ENCODE results near the gene CA5B.
"Not testable (repeated sequence)": the region's sequence is repeated elsewhere in the genome, so short reads cannot be mapped to it uniquely, and the experiment has no call there.

Gene CA5B

DNA sequence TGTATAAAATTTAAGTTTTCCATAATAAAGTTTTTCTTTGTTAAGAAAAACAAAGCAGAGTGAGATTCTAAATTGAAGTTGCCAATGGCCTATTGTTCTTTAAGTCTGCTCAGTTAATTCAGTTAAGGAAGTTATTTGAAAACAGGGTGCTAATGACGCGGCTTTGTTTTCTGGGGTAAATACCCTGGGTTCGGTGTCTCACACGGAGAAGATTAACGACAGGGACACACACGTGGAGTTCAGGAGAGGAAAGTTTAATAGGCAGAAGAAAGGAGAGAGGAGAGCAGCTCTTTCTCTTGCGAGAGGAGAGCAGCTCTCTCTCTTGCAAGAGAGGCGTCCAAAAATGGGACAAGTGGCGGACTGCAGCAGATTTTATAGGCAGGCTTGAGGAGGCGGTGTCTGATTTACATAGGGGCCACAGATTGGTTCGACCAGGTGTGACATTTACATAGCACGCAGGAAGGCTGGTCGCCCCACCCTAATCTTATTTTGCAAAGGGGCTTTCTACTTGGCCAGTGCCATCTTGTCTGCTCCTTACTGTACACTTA lies 9.6 kb downstream of the CA5B start:
- no peak for DNase-seq (ENCODE audit: low read depth, low spot score)

DNA sequence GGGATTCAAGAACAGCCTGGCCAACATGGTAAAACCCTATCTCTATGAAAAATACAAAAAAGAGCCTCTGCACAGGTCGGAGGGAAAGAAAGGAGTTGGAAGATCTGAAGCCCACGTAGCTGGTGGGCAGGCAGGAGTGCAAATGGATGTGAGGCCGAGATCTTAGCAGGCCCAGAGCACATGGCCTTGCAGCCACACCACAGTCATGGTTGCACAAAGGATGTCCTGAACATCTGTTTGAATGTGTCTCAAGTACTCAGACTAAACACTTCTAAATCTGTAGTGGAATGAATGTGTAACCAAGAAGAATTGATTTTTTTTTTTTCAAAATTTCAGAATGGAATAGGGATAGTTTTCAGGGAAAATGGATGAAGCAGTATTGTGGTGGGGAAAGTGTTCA lies 10.8 kb downstream of the CA5B start:
- DNase-seq (ENCODE audit: low read depth, low spot score), result no peak

DNA sequence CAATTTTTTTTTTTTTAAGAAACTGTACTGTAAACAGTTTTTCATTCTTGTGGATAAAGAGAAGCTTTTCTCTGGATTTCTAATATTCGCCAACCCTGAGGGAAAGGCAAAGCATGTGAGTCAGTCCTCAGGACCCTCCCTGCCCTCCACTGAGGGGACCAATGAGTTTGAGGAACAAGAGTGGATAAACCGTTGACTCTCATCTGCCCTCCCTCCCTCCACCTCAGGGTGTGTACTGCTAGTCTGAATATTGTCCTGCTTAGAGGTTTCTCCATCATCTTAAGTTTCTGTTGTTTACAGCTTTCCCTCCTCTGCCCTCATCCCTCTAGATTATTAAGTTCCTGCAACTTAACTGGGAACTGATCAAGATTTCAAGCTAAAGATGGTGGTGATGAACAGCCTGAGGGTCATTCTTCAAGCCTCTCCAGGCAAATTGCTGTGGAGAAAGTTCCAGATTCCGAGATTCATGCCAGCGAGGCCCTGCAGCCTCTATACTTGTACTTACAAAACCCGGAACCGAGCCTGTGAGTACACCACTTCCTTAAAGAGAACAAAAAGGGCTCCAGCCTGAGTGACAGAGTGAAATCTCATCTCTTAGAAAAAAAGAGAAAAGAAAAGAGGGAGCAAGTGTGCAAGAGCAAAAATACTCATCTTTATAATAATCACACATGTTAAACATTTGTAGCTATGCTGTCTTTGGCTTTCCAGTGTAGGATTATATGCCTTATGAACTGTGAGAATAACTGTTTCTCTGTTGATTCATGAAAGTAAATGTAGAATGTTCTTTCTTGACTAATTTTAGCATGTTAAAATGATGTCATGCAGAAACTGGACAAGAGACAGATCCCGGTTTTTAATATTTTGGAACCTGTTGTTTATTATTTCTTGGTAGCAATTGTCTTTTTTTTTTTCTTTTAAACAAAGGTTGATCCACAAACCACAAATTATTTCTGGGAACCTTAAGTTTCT lies 11.9 kb downstream of the CA5B start:
- no peak for DNase-seq (ENCODE audit: low read depth, low spot score)

DNA sequence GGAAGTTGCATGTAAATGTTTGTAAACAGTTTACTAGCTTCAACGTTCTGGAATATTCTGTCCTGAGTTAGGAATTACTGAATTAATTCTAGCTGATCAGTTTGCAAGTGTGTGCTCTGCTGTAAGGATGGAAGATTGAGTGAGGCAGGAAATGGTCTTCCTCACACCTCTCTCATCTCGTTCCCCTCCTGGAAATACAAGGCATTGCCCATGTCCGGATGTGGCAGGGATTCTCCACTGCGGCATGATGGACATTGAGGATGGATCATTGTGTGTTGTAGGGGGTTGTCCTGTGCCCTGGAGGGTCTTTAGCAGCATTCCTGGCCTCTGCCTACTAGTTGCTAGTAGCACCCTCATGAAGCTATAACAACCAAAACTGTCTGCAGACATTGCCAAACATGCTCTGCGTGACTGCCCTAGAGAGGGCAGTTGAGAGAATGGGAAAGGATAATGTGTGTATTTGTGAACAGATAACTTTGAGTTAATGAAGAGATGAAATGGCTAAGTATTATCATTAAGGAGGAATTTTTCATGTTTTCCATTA lies 12.6 kb downstream of the CA5B start:
- no peak for DNase-seq (ENCODE audit: low read depth, low spot score)

DNA sequence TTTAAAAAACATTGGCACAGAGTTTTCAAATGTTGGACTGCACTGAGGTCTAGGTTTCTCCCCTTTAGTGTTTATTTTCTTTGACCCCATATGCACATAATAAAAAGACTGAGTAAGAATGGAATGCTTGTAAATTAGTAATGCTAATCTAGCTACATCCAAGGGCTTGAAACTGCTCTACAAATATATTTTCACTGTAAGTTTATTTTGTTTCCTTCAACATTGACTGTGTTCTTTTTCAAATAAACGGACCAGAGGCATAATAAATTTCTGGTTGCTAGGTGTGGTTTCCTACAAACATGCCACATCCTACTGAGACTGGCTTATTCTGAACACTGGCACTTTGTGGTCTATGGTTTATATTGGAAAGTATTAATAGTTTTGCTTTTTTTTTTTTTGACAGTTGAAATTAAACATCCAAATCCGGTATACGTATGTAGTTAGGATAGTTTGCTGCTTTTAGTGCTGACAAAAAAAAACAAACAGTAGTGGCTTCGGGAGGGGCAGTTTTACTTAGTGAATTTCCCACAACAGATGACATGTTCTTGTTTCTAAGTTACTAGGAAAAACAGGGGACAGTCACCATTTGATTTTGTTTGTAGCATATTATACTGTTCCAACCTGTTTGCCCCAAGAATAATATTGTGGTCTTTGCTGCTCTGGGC lies 13.2 kb downstream of the CA5B start:
- DNase-seq (ENCODE audit: low read depth, low spot score), result no peak

DNA sequence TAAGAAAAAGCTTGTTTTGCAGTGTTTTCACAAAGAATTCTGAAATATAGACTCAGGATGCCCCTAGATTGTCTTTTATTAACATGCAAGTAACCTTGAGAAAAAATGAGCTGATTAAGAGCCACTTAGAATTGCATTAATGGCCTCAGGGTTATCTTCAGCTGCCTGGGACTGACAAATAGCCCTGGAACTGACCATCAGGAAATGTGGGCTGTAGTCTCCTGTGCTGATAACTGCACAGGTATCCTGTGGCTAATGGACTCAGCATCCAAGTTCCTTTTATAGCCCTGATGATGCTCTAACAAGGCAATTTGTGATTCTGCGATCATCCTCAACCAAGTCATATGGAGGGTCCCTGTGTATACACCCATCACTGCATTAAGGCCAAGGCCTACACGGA lies 17.0 kb downstream of the CA5B start:
- no peak for DNase-seq (ENCODE audit: low read depth, low spot score)

DNA sequence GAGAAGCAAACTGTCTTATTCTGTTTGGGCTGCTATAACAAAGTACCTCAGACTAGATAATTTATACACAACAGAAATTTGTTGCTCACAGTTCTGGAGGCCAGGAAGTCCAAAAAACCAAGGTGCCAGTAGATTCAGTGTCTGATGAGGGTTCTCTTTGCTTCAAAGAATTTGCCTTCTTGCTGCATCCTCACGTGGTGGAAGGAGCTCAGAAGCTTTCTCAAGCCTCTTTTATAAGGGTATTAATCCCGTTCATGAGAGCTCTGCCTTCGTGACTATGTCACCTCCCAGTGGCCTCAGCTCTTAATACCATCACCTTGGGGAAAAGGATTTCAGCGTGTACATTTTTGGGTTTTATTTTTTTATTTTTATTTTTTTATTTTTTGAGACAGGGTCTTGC lies 20.1 kb downstream of the CA5B start:
- no peak for DNase-seq (ENCODE audit: low read depth, low spot score)

DNA sequence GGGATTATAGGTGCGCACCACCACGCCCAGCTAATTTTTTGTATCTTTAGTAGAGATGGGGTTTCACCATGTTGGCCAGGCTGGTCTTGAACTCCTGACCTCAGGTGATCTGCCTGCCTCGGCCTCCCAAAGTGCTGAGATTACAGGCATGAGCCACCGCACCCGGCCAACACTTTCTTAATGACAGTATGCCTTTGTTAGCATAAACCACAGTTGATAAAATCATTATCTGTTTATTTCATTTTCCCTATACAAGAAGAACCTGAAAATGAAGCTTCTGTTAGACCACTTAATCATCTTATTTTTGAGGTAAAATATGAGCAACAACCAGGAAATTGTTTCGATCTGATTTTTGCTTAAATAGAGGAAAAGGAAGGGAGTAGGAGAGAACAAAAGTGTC lies 21.8 kb downstream of the CA5B start:
- DNase-seq (ENCODE audit: low read depth, low spot score), result not testable (repeated sequence)

DNA sequence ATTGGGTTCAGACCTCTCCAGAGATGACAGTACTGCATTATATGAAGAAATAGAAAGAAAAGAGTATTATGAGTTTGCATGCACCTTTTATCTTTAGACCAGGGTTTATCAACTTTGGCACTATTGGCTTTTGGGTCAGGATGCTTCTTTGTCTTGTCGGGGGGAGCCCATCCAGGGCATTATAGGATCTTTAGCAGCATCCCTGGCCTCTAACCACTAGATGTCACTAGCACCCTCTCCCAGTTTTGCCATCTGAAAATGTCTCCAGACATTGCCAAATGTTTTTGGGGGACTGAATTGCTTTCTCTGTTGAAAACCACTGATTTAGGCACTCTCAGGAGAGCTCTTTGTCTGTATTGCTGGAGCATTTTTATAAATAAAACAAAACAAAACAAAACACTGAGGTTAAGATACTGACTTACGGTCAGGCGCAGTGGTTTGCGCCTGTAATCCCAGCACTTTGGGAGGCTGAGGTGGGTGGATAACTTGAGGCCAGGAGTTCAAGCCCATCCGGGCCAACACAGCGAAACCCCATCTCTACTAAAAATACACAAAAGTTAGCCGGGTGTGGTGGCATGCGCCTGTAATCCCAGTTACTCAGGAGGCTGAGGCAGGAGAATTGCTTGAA lies 23.6 kb downstream of the CA5B start:
- no peak for DNase-seq (ENCODE audit: low read depth, low spot score)

DNA sequence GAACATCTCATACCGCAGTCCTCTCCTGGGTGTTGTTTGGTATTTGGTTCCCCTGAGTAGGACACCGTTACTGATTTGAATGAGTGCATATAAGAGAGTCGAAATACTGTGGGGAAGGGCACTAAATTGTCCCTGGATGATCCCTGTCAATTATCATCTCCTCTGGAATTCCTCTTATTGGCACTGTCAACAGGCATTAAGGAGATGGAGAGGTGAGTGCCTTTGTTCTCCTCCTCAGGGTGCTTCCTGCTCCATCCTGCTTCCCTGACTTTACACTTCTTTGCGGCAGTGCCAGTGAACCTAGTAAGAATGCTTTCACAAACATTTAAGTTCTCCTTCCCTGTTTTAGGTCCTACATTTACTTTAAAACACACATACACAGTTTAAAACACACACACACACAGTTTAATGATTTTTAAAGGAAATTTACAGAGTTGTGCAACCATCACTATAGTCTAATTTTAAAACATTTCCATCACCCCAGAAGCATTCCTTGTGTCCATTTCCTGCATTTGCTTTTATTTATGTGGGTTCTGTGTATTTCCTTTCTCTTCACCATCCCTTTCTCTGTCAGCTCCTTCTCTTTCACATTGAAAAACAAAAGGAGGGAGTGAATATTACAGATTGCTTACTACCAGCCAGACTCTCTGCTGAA lies 31.4 kb downstream of the CA5B start:
- DNase-seq (ENCODE audit: low read depth, low spot score), result no peak

DNA sequence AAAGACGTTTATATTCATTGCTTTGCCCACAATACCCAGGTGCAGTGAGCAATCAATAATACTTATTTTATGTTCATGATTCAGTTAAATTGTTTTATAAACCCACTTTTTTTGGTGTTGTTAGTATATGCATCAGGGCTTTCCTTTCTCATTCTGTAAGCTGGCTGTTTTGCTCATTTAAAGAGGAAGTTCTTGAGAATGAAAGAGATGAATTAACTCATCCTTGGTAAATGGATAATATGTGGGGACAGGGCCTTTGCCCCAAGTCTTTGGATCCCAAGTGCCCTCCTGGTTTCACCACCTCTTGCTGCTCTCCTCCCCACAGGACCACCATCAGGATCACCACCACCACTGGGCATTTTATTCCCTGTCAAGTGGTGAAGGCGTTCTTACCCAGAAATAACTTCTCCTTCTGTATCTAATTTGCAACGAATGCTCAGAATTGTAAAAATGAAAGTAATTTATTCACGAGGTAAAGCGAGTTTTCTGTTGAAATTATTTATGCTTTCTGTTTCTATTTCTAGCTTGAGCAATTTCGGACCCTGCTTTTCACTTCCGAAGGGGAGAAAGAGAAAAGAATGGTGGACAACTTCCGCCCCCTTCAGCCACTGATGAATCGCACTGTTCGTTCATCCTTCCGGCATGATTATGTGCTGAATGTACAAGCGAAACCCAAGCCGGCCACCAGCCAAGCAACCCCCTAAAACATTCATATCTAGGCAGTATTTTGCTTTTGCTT lies 44.1 kb downstream of the CA5B start:
- no peak for DNase-seq (ENCODE audit: low read depth, low spot score)

DNA sequence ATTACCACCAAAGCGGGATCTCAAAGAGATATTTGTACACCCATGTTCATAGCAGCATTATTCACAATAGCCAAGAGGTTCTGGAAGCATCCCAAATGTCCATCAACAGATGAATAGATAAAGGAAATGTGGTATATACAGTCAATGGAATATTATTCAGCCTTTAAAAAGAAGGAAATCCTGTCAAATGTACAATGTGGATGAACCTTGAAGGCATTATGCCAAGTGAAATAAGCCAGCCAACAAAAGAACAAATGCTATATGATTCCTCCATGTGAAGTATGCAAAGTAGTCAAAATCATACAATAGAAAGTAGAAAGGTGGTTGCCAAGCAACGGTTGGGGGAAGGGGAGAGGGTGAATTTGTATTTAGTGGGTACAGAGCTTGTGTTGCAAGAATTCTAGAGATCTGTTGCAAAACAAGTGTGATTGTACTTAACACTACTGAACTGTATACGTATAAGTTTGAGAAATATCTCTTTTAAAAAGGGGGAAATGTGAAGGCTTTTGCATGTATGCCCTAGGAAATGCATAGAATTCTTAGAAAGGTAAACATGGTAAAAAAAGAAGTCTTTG lies 47.2 kb downstream of the CA5B start:
- DNase-seq (ENCODE audit: low read depth, low spot score), result no peak

DNA sequence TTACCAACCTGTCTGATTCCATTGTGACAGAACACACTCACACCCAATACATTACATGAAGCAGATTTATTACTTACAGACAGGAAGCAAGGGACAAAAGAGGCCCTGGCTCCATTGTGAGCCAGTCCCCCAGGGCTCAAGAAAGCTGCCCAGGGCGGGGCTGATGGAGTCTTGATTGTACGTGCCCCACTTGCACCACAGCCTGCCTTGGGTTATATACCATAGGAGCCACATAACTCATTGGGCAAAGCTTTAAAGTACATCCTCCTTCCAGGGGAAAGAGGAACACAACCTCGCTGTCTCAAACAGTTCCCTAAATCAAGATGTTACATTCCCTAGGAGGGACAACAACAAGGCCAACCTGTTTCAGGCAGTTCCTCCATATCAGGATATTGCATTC lies 48.8 kb downstream of the CA5B start:
- no peak for DNase-seq (ENCODE audit: low read depth, low spot score)

DNA sequence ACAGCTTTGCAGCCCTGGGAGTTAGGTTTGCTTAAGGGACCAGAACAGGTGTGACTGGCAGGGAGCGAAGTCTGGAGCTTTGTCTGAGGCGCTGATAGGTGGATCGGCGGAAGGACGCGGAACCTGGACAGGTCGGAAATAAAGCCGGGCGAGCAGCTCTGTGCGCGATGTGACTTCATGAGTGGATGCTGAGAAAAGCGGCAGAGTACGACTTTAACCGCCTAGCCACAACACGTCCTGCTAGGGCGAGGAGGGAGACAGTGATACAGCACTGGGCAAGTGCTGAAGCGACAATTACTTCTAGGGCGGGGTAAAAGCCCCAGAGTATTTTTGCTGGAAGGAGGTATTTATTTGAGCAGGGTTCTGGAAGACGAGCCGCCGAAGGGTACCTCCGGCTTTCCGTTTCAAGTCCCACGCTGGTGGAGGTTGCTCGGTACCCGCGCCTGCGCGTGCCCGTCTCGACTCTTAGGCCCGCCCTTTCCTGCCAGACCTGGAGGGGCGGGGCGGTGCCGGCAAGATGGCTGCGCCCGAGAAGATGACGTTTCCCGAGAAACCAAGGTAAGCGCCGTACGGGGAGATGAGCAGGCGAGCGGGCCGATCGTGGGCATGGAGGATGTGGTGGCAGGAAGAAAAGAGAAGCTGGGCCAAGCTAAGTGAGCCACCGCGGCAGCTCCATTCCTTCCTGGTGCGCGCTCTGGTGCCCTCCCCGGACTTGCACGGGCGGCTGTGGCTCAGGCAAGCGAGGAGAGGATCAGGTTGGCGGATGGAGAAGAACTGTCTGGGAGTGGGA lies 52.1 kb downstream of the CA5B start, which contains the start of gene ZRSR2:
ZRSR2 (plus strand) TSS at position 506 of the 790 bp plus-strand sequence; CDS start at position 518, 12 bp downstream.
- DNase-seq (ENCODE audit: low read depth, low spot score), result peak; percentile 44

DNA sequence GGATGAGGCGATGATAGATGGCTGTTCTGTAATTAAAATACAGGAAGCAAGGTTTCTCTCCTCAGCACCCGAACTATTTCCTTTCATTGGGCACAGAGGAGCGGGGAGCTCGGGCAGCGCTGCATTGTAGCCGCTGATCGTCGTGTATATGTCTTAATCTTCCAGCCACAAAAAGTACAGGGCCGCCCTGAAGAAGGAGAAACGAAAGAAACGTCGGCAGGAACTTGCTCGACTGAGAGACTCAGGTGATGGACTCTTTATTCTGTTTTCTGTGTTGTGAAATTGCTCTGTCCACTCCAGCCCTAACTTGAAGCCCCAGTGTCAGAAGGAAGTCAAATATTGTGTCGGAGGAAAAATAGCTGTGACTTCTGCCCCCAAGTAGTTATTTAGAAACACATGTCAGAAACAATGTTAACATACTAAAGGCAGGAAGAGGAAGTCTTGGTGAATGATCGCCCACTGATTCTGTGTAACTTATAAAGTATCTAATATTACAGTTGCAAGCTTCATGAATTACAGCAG lies 52.8 kb downstream of the CA5B start:
- peak; percentile 1 for DNase-seq (ENCODE audit: low read depth, low spot score)

DNA sequence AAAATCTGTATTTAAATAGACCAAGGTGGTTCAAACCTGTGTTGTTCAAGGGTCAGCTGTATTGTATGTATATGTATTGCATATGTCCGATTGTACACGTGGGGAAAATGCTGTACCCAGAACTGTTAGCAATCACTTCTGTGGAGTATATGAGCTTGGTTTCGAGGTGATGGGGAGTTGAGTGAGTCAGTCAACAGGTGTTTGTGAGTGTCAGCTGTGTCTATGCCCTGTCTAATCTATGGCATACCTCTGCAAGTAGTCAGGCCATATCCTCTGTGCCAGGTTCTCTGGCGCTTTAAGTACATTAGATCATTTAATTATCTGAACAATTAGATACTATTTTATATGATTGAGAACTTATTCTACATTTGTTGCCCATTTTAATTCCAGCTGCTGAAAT lies 59.6 kb downstream of the CA5B start:
- no peak for DNase-seq (ENCODE audit: low read depth, low spot score)

DNA sequence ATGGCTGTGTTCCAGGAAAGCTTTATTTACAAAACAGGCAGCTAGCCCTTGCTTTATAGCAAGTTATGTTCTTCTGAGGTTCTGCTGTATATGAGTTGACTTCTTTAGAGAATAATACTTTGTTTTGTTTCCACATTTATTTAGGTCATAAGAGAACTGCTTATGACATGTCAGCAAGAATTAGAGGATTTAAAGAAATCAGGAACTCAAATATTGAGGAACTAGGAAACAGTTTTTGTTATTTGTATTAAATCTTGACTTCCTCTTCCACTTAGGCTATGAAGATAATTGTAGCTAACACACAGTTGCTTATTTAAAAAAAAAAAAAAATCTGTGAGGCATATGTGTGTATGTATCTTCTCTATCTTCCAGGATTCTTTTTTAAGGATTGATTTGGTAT lies 66.5 kb downstream of the CA5B start:
- DNase-seq (ENCODE audit: low read depth, low spot score), result no peak

DNA sequence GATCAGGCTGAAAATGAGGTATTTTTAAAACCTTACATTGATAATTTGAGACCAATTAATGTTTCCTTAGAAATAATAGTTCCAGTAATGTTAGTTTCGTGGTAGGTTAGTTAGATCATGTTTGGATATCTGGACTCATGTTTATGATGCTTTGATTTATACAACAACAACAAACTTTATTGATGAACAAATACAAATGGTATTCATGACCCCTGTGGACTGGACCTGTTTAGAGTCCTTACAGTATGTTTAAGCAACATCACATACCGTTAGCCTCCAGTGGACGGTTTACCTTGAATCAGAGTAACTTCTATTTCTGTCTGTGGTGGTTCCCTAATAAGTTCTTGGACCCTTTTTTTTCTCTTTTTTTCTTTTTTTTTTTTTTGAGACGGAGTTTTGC lies 70.2 kb downstream of the CA5B start:
- no peak for DNase-seq (ENCODE audit: low read depth, low spot score)
